H9 (cell line): Measurements from ENCODE around the gene RALGAPA2. TPM values are rescaled to one million over a fixed set of nuclear protein-coding genes. Genes with fewer than 3 reads are reported as not detected.
A peak's percentile ranks its signal among the peaks of the same experiment; 100 is the strongest.
"Not testable (repeated sequence)": the region's sequence is repeated elsewhere in the genome, so short reads cannot be mapped to it uniquely, and the experiment has no call there.

Experiments
- DNase-seq: peaks from one replicate; pipeline ENCODE4 v3.0.0-alpha.2; 2017
- H2AFZ ChIP-seq: one replicate; pipeline ENCODE4 v1.6.1; 2013; ENCODE audit warnings: mild to moderate bottlenecking, low read length, control low read depth, moderate library complexity
- H2AK5ac ChIP-seq: 2 replicates; pipeline ENCODE4 v1.6.1; 2013; ENCODE audit warnings: low read length, control low read depth, mixed read lengths; ENCODE audit not compliant: insufficient read length
- H2BK120ac ChIP-seq: one replicate; pipeline ENCODE4 v1.6.1; 2013; ENCODE audit warnings: low read depth, mild to moderate bottlenecking, low read length, control low read depth, inconsistent platforms; ENCODE audit not compliant: poor library complexity, severe bottlenecking
- H2BK12ac ChIP-seq: 2 replicates; pipeline ENCODE4 v1.6.1; 2013; ENCODE audit warnings: low read length, control low read depth, mixed read lengths, low read depth; ENCODE audit not compliant: insufficient read length
- H2BK15ac ChIP-seq: 2 replicates; pipeline ENCODE4 v1.6.1; 2013; ENCODE audit warnings: low read depth, low read length, control low read depth
- H2BK20ac ChIP-seq: one replicate; pipeline ENCODE4 v1.6.1; 2013; ENCODE audit warnings: low read depth, mild to moderate bottlenecking, low read length, control low read depth, inconsistent platforms; ENCODE audit not compliant: poor library complexity, severe bottlenecking
- H2BK5ac ChIP-seq: 2 replicates; pipeline ENCODE4 v1.6.1; 2013; ENCODE audit warnings: low read length, control low read depth, mixed read lengths; ENCODE audit not compliant: insufficient read length
- H3K14ac ChIP-seq: 2 replicates; pipeline ENCODE4 v1.6.1; 2013; ENCODE audit warnings: low read length, control low read depth; ENCODE audit not compliant: insufficient read depth
- H3K18ac ChIP-seq: 2 replicates; pipeline ENCODE4 v1.6.1; 2013; ENCODE audit warnings: low read depth, mild to moderate bottlenecking, mixed read lengths, low read length, control low read depth; ENCODE audit not compliant: insufficient read length
- H3K23ac ChIP-seq: 2 replicates; pipeline ENCODE4 v1.6.1; 2013; ENCODE audit warnings: low read length, control low read depth, mixed read lengths, low read depth; ENCODE audit not compliant: insufficient read length
- H3K23me2 ChIP-seq: 2 replicates; pipeline ENCODE4 v1.6.1; 2013; ENCODE audit warnings: low read depth, mild to moderate bottlenecking, mixed read lengths, low read length, control low read depth; ENCODE audit not compliant: insufficient read length, poor library complexity, severe bottlenecking
- H3K27ac ChIP-seq: 2 replicates; pipeline ENCODE4 v1.5.1; 2013; ENCODE audit warnings: low read length, control low read depth, mixed read lengths, low read depth; ENCODE audit not compliant: insufficient read length
- H3K27me3 ChIP-seq: 2 replicates; pipeline ENCODE4 v1.6.1; 2013; ENCODE audit warnings: low read length, control low read depth, inconsistent platforms; ENCODE audit not compliant: insufficient read depth
- H3K4ac ChIP-seq: 2 replicates; pipeline ENCODE4 v1.6.1; 2013; ENCODE audit warnings: low read depth, mild to moderate bottlenecking, control low read depth, inconsistent platforms, low read length, moderate library complexity
- H3K4me1 ChIP-seq: 2 replicates; pipeline ENCODE4 v1.6.1; 2013; ENCODE audit warnings: low read length, control low read depth, inconsistent platforms; ENCODE audit not compliant: insufficient read depth
- H3K4me2 ChIP-seq: 2 replicates; pipeline ENCODE4 v1.6.1; 2013; ENCODE audit warnings: low read length, control low read depth, mixed read lengths; ENCODE audit not compliant: insufficient read length, insufficient read depth
- H3K56ac ChIP-seq: 2 replicates; pipeline ENCODE4 v1.6.1; 2013; ENCODE audit warnings: low read depth, mild to moderate bottlenecking, mixed read lengths, low read length, control low read depth; ENCODE audit not compliant: insufficient read length
- H3K79me1 ChIP-seq: 2 replicates; pipeline ENCODE4 v1.6.1; 2013; ENCODE audit warnings: low read depth, mild to moderate bottlenecking, moderate library complexity, low read length, control low read depth, inconsistent platforms; ENCODE audit not compliant: insufficient read depth, poor library complexity, severe bottlenecking
- H3K79me2 ChIP-seq: 2 replicates; pipeline ENCODE4 v1.6.1; 2013; ENCODE audit warnings: low read length, control low read depth, inconsistent platforms; ENCODE audit not compliant: insufficient read depth
- H3K9ac ChIP-seq: 2 replicates; pipeline ENCODE4 v1.6.1; 2013; ENCODE audit warnings: low read length, control low read depth, mixed read lengths; ENCODE audit not compliant: insufficient read length; ENCODE audit errors: extremely low read depth
- H3K9me3 ChIP-seq: one replicate; pipeline ENCODE4 v1.6.1; 2013; ENCODE audit warnings: low read depth, low read length, inconsistent platforms; ENCODE audit not compliant: control insufficient read depth
- H3T11ph ChIP-seq: one replicate; pipeline ENCODE4 v1.6.1; 2013; ENCODE audit warnings: mild to moderate bottlenecking, low read length, control low read depth, inconsistent platforms
- H4K20me1 ChIP-seq: one replicate; pipeline ENCODE4 v1.6.1; 2013; ENCODE audit not compliant: control insufficient read depth, insufficient read length, insufficient read depth
- H4K5ac ChIP-seq: 2 replicates; pipeline ENCODE4 v1.6.1; 2013; ENCODE audit warnings: low read depth, mild to moderate bottlenecking, mixed read lengths, low read length, control low read depth; ENCODE audit not compliant: insufficient read length
- H4K8ac ChIP-seq: replicated peaks from 2 replicates; pipeline ENCODE4 v1.6.1; 2013; ENCODE audit warnings: low read length, control low read depth, mixed read lengths, low read depth; ENCODE audit not compliant: insufficient read length
- H4K91ac ChIP-seq: 2 replicates; pipeline ENCODE4 v1.6.1; 2013; ENCODE audit warnings: low read depth, mild to moderate bottlenecking, moderate library complexity, mixed read lengths, low read length, control low read depth; ENCODE audit not compliant: insufficient read length
- H3K27ac Mint-ChIP-seq, 3 experiments: 2 replicates in 2 of 3; 3 replicates in 1 of 3; pipeline ENCODE4 v1.8.0; 2020 to 2021; ENCODE audit warnings: mixed read lengths in 3 of 3, mild to moderate bottlenecking in 1 of 3, moderate library complexity in 1 of 3
- H3K27me3 Mint-ChIP-seq: 2 replicates; pipeline ENCODE4 v1.8.0; 2021; ENCODE audit warnings: low read depth, mild to moderate bottlenecking, moderate library complexity, mixed read lengths
- H3K36me3 Mint-ChIP-seq, 3 experiments: 2 replicates in 2 of 3; 3 replicates in 1 of 3; pipeline ENCODE4 v1.8.0; 2020 to 2021; ENCODE audit warnings: low read depth in 3 of 3, mixed read lengths in 3 of 3; ENCODE audit not compliant: insufficient read depth in 1 of 3
- H3K4me1 Mint-ChIP-seq, 2 experiments: 2 replicates each; pipeline ENCODE4 v1.8.0; 2020; ENCODE audit warnings: mixed read lengths in 2 of 2
- H3K4me3 Mint-ChIP-seq, 2 experiments: 2 replicates in 1 of 2; 3 replicates in 1 of 2; pipeline ENCODE4 v1.8.0; 2020 to 2021; ENCODE audit warnings: mild to moderate bottlenecking in 2 of 2, mixed read lengths in 2 of 2, moderate library complexity in 1 of 2
- H3K9me3 Mint-ChIP-seq, 2 experiments: 2 replicates in 1 of 2; 3 replicates in 1 of 2; pipeline ENCODE4 v1.8.0; 2020; ENCODE audit warnings: mild to moderate bottlenecking in 2 of 2, mixed read lengths in 2 of 2, moderate library complexity in 1 of 2
- CTCF ChIP-seq: fragments of 200-600 bp; sonication (generic); conservative IDR thresholded peaks from 3 replicates; pipeline ENCODE4 v1.8.0; 2021; ENCODE audit warnings: antibody characterized with exemption, mild to moderate bottlenecking
- WGBS: extraction: QIAGEN DNeasy Blood & Tissue Kit; methylation state at CpG from one replicate; pipeline ENCODE4 v1.1.7; 2013; ENCODE audit warnings: missing lambda C conversion rate, low lambda C conversion rate, mixed read lengths; ENCODE audit not compliant: insufficient read length; ENCODE audit errors: extremely low coverage; 5-methylcytosine and 5-hydroxymethylcytosine counted together
- total RNA-seq: library from RNA; stranded (reverse); gene quantifications from 2 replicates; pipeline ENCODE4 v1.2.1, GENCODE V29; 2021

The RALGAPA2 gene
- total RNA-seq, 1 experiment from 2014 or later, result 16.6 TPM

GRCh38 chr20:20546402-20546801 is 166.0 kb downstream of the RALGAPA2 start:
- no peak overlapping the region for H4K8ac ChIP-seq
- H2BK120ac ChIP-seq, result no peak overlapping the region
- no peaks in the 10 kb centered on the region for H3K79me1 ChIP-seq
- H2AFZ ChIP-seq, result no peak overlapping the region
- H2BK15ac ChIP-seq, result no peak overlapping the region
- H3T11ph ChIP-seq, result no peak overlapping the region
- H2AK5ac ChIP-seq, result no peak overlapping the region
- Mint-ChIP-seq H3K36me3 (peaks cover 3 to 11% (median 4%) of the 10 kb centered on the region in 3 experiments; a peak in 4 of 7 replicates), H3K27me3 (no peaks in the 10 kb centered on the region), H3K4me3 (no peak overlapping the region), H3K27ac (peak overlapping the region in 2 of 3 experiments; percentile 36 to 40; a peak in 1 of 7 replicates), H3K4me1 (no peaks in the 10 kb centered on the region), H3K9me3 (no peaks in the 10 kb centered on the region)
- H2BK20ac ChIP-seq, result no peak overlapping the region
- H2BK5ac ChIP-seq, result no peak overlapping the region
- no peaks in the 10 kb centered on the region for H3K4me1 ChIP-seq
- H4K20me1 ChIP-seq, result no peaks in the 10 kb centered on the region
- no peak for TF ChIP-seq CTCF
- H3K9me3 ChIP-seq, result no peaks in the 10 kb centered on the region
- H3K14ac ChIP-seq, result no peak overlapping the region
- no peaks in the 10 kb centered on the region for H3K23me2 ChIP-seq
- no peak overlapping the region for H3K18ac ChIP-seq
- no peak overlapping the region for H4K5ac ChIP-seq
- H4K91ac ChIP-seq, result no peak overlapping the region
- no peak for DNase-seq
- no peak overlapping the region for H3K23ac ChIP-seq
- H2BK12ac ChIP-seq, result no peak overlapping the region
- no peak overlapping the region for H3K27ac ChIP-seq
- H3K27me3 ChIP-seq, result no peaks in the 10 kb centered on the region
- H3K9ac ChIP-seq, result no peak overlapping the region
- no peak overlapping the region for H3K4ac ChIP-seq
- WGBS, result no CpG with 5 or more reads among the region's 6 CpGs
- no peaks in the 10 kb centered on the region for H3K79me2 ChIP-seq
- H3K4me2 ChIP-seq, result no peak overlapping the region
- no peak overlapping the region for H3K56ac ChIP-seq

- H3K56ac ChIP-seq, result not testable (repeated sequence)
These were observed 169.1 kb downstream of the RALGAPA2 start for GRCh38 chr20:20543348-20543747.

More at GRCh38 chr20:20543348-20543747, 169.1 kb downstream of the RALGAPA2 start:
- H2AFZ ChIP-seq, H3K4me1 ChIP-seq, H3K27me3 Mint-ChIP-seq, H3K79me1 ChIP-seq, H3K23me2 ChIP-seq, H3K14ac ChIP-seq, H3K27ac ChIP-seq, DNase-seq, H3K4me2 ChIP-seq, H2AK5ac ChIP-seq, H4K5ac ChIP-seq, H3K23ac ChIP-seq, H3K27me3 ChIP-seq, H2BK12ac ChIP-seq, H2BK15ac ChIP-seq, H3T11ph ChIP-seq, H3K79me2 ChIP-seq, H3K9ac ChIP-seq, H3K27ac Mint-ChIP-seq, H2BK20ac ChIP-seq, H3K4me3 Mint-ChIP-seq, H4K20me1 ChIP-seq, H4K8ac ChIP-seq, H4K91ac ChIP-seq, H2BK120ac ChIP-seq, H3K9me3 ChIP-seq, H3K4ac ChIP-seq, H3K9me3 Mint-ChIP-seq, H3K18ac ChIP-seq, H3K4me1 Mint-ChIP-seq, H2BK5ac ChIP-seq: not testable (repeated sequence)
- H3K36me3 Mint-ChIP-seq, result peaks cover 3 to 11% (median 4%) of the 10 kb centered on the region in 3 experiments; a peak in 4 of 7 replicates
- no CpG with 5 or more reads among the region's 7 CpGs for WGBS
